ENCODE measurements around the gene SPTB. TPM values are rescaled to one million over a fixed set of nuclear protein-coding genes. Genes with fewer than 3 reads are reported as not detected.

SPTB gene
- total RNA-seq, 1 experiment from 2014 or later: 0.43 TPM

- no peak overlapping the region for H3K4me3 ChIP-seq (ENCODE audit: low read depth, low read length, poor library complexity, severe bottlenecking)
- no peaks in the 10 kb centered on the region for H3K36me3 ChIP-seq (ENCODE audit: insufficient read depth, low read length, poor library complexity, severe bottlenecking)
- H3K9me3 ChIP-seq (ENCODE audit: low read depth, low read length, poor library complexity, severe bottlenecking): no peaks in the 10 kb centered on the region
- no peaks in the 10 kb centered on the region for H3K27me3 ChIP-seq (replicated peaks; ENCODE audit: insufficient read depth, low read depth, low read length, poor library complexity)
- TF ChIP-seq EZH2 (IDR thresholded peaks at IDR 0.05; ENCODE audit: borderline replicate concordance, low read depth, low read length, poor library complexity, severe bottlenecking): no peak
- TF ChIP-seq, protein P1, sequence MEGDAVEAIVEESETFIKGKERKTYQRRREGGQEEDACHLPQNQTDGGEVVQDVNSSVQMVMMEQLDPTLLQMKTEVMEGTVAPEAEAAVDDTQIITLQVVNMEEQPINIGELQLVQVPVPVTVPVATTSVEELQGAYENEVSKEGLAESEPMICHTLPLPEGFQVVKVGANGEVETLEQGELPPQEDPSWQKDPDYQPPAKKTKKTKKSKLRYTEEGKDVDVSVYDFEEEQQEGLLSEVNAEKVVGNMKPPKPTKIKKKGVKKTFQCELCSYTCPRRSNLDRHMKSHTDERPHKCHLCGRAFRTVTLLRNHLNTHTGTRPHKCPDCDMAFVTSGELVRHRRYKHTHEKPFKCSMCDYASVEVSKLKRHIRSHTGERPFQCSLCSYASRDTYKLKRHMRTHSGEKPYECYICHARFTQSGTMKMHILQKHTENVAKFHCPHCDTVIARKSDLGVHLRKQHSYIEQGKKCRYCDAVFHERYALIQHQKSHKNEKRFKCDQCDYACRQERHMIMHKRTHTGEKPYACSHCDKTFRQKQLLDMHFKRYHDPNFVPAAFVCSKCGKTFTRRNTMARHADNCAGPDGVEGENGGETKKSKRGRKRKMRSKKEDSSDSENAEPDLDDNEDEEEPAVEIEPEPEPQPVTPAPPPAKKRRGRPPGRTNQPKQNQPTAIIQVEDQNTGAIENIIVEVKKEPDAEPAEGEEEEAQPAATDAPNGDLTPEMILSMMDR (conservative IDR thresholded peaks at IDR 0.05; ENCODE audit: low read depth, low read length): no peak
- peaks cover 26% of the 10 kb centered on the region for H3K4me1 ChIP-seq (ENCODE audit: insufficient read depth, low read length, poor library complexity, severe bottlenecking)
- BruUV-seq (replicated peaks): no TSS peak
- ChIA-PET CTCF (interaction anchor here (0.6 kb wide), 1 partner anchor 94 kb away, joined by 3 read pairs; no protein-coding TSS in a partner anchor), POLR2A (ENCODE audit: low non-redundant PET) (no interaction called here)
- intact Hi-C loops (cut with micrococcal nuclease; ENCODE audit: unreplicated experiment): no loop called here
- no peak overlapping the region for H3K27ac ChIP-seq (ENCODE audit: low read depth, low read length, poor library complexity, severe bottlenecking)
- no peak for DNase-seq (ENCODE audit: low spot score)
Observed at GRCh38 chr14:64758025-64758521, 121.6 kb downstream of the SPTB start.

- no peaks in the 10 kb centered on the region for H3K9me3 ChIP-seq (ENCODE audit: low read depth, low read length, poor library complexity, severe bottlenecking)
- POLR2A ChIA-PET (ENCODE audit: low non-redundant PET): no interaction called here
Observed at GRCh38 chr14:64757601-64758000, 122.1 kb downstream of the SPTB start.

GRCh38 chr14:64756712-64757111 lies 123.0 kb downstream of the SPTB start:
- no peak for DNase-seq (ENCODE audit: low spot score)
- Histone ChIP-seq H3K4me1 (ENCODE audit: insufficient read depth, low read length, poor library complexity, severe bottlenecking) (peaks cover 12% of the 10 kb centered on the region), H3K27ac (ENCODE audit: low read depth, low read length, poor library complexity, severe bottlenecking) (no peak overlapping the region), H3K27me3 (replicated peaks; ENCODE audit: insufficient read depth, low read depth, low read length, poor library complexity) (no peaks in the 10 kb centered on the region), H3K4me3 (ENCODE audit: low read depth, low read length, poor library complexity, severe bottlenecking) (no peak overlapping the region), H3K36me3 (ENCODE audit: insufficient read depth, low read length, poor library complexity, severe bottlenecking) (no peaks in the 10 kb centered on the region), H3K9me3 (ENCODE audit: low read depth, low read length, poor library complexity, severe bottlenecking) (no peaks in the 10 kb centered on the region)
- CTCF ChIA-PET: no interaction called here
- POLR2A ChIA-PET (ENCODE audit: low non-redundant PET): no interaction called here
- intact Hi-C loops (cut with micrococcal nuclease; ENCODE audit: unreplicated experiment): no loop called here
- BruUV-seq (replicated peaks): no TSS peak
- TF ChIP-seq, protein P1 (conservative IDR thresholded peaks at IDR 0.05; ENCODE audit: low read depth, low read length): no peak
- no peak for TF ChIP-seq EZH2 (IDR thresholded peaks at IDR 0.05; ENCODE audit: borderline replicate concordance, low read depth, low read length, poor library complexity, severe bottlenecking)

More at GRCh38 chr14:64757601-64758000, 122.1 kb downstream of the SPTB start:
- Histone ChIP-seq H3K27me3 (replicated peaks; ENCODE audit: insufficient read depth, low read depth, low read length, poor library complexity) (no peaks in the 10 kb centered on the region), H3K4me3 (ENCODE audit: low read depth, low read length, poor library complexity, severe bottlenecking) (no peak overlapping the region), H3K4me1 (ENCODE audit: insufficient read depth, low read length, poor library complexity, severe bottlenecking) (peaks cover 21% of the 10 kb centered on the region), H3K36me3 (ENCODE audit: insufficient read depth, low read length, poor library complexity, severe bottlenecking) (no peaks in the 10 kb centered on the region), H3K27ac (ENCODE audit: low read depth, low read length, poor library complexity, severe bottlenecking) (no peak overlapping the region)
- intact Hi-C loops (cut with micrococcal nuclease; ENCODE audit: unreplicated experiment): no loop called here
- DNase-seq (ENCODE audit: low spot score): no peak
- TF ChIP-seq, protein P1 (conservative IDR thresholded peaks at IDR 0.05; ENCODE audit: low read depth, low read length): no peak
- no peak for TF ChIP-seq EZH2 (IDR thresholded peaks at IDR 0.05; ENCODE audit: borderline replicate concordance, low read depth, low read length, poor library complexity, severe bottlenecking)
- no TSS peak for BruUV-seq (replicated peaks)
- CTCF ChIA-PET: no interaction called here
